Sciatic nerve (tissue), 2 donors: ENCODE results near the gene ZNF598. TPM values are rescaled to one million over a fixed set of nuclear protein-coding genes. Genes with fewer than 3 reads are reported as not detected.

Experiments
- ATAC-seq: fragments of 200-7000 bp; cut with Tn5 transposase; one replicate; pipeline ENCODE4 v1.9.1; 2020; ENCODE audit warnings: mild to moderate bottlenecking, moderate library complexity
- DNase-seq: peaks from one replicate; pipeline ENCODE4 v3.0.0-alpha.2; 2020; ENCODE audit warnings: low spot score
- intact Hi-C: fragments of 100-400 bp; cut with DNase I; formaldehyde crosslinking; loops from one replicate; pipeline ENCODE4 v1.14.2; 2022
- total RNA-seq: library from RNA; stranded (reverse); fragmentation: NEBNext Ultra II Directional; extraction: Animal tissue kit (Norgen Biotek cat#: 25700); gene quantifications from one replicate; pipeline ENCODE4 v1.2.1, GENCODE V29; 2021
- donor health status: DM: no; HTN: no; CAD: no.
- donor health status: DM: no; HTN: no; CAD: no.

ZNF598 gene
- total RNA-seq, 1 donor from 2014 or later, result 34.5 TPM

DNA sequence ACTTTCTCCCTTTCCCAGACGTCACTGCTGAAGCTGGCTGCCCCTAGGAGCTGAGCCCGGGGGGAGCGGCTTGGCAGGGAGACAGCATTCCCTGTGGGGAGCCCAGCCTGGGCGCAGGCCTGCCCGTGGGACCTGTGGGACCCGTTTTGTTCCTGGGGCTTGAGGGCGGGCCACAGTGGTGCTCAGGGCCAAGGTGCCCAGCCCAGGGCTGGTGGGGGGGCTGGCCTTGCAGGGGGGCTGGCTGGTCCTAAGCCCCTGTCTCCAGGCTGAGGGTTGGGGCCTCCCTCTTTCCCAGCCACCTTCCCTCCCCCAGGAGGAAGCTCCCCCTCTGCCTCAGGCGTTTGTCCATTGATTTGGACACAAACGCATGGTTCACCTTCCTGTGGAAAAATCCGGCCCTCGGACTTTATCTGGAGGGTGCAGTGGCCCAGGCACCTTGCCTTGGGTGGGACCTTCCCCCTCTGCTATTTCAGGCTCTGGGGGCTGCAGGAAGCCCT, 21.5 kb upstream of the ZNF598 start:
- ATAC-seq (no peak), DNase-seq (no peak)
- intact Hi-C loops, result no loop called here

DNA sequence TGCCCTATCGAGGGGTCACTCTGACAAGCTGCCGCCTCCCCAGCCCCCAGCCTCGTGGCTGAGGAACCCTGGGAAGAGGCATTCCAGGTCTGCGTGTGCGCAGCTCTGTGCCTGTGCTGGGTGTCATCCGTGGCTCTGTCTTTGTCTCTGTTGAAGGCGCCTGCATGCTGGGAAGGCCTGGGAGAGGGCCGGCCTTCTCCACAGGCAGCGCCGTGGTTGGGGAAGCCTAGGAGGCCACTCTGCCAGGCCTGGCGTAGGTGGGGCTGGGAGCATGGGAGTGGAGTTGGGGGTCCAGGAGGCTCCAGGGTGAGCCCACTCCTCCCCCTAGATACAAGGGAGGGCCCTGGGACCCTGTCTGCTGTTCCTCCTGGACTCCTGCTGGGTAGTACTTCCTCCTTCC, 20.4 kb upstream of the ZNF598 start:
- DNase-seq, result no peak
- no peak for ATAC-seq
- intact Hi-C loops, result no loop called here

DNA sequence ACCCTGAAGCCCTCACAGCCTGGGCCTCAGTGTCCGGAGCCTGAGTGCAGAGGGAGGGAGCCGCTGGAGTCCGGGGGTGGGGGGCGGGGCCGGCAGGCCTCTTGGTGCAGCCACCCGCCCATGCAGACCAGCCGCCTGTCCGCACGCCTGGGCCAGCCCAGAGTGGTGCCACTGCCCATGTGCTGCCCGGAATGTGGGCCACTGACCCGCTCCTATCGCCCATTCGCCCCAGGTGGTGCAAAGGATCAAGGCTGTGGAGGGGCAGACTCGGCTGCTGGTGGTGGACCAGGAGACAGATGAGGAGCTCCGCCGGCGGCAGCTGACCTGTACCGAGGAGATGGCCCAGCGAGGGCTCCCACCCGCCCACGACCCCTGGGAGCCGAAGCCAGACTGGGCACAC, 19.7 kb upstream of the ZNF598 start:
- intact Hi-C loops, result loop anchor here (5.0 kb wide), 1 partner anchor 113 kb away; no protein-coding TSS in a partner anchor
- ATAC-seq, result no peak
- no peak for DNase-seq

- DNase-seq, result no peak
- no peak for ATAC-seq
- intact Hi-C loops, result loop anchor here (5.0 kb wide), 1 partner anchor 114 kb away; no protein-coding TSS in a partner anchor
Observed at GRCh38 chr16:2028620-2029220, 19.1 kb upstream of the ZNF598 start.

DNA sequence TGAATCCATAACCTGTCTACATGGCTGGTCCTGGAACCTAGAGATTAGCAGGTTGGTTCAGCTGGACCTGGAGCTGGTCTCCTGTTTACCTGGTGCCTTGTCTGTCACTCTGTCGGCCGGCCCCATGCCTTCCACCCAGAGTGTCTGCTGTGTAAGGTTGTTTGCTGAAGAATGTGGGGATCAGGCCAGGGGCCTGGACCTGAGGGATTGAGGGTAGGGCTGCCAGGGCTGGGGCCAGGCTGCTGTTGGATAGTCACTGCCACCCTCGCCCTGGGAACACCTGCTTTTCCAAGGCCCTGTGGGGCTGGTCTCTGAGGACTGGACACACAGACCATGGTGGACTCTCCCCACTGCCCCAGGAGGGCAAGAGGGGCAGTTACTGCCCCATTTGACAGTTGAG, 18.5 kb upstream of the ZNF598 start:
- intact Hi-C loops, result loop anchor here (5.0 kb wide), 1 partner anchor 114 kb away; no protein-coding TSS in a partner anchor
- ATAC-seq, result no peak
- DNase-seq, result no peak

GRCh38 chr16:2027024-2028010, 17.7 kb upstream of the ZNF598 start:
- intact Hi-C loops, result loop anchor here (5.0 kb wide), 1 partner anchor 115 kb away; no protein-coding TSS in a partner anchor
- ATAC-seq (no peak), DNase-seq (no peak)

DNA sequence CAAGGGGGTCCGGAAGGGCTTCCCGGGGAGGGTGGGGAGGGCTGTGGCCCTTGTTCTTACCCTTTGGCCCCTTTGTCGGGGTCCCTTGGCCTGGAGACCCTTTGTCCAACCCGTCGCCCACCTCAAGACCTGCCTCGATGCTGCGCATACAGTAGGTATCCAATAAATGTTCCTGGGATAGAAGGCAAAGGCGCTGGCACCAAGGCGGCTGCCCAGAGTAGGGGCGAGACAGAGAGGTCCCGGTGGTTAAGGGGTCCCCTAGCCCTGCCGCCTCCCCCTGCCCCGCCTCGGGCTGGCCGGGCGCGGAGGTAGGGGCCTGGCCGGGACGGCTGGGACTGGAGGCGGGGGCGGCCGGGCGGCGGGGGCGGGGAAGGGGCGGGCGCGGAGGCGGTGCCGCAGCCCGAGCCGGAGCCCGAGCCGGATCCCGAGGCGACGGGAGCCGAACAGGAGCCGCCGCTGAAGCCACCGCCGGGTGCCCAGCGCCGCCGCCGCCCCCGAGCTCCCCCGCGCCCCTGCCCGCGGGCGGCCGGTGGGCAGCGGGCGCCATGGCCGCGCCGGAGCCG, 16.9 kb upstream of the ZNF598 start, which contains the start of gene NHERF2:
Gene NHERF2 (plus strand): TSS at position 442 of the 563 bp plus-strand sequence. CDS start 104 bp downstream, at position 546.
- intact Hi-C loops, result loop anchor here (5.0 kb wide), 1 partner anchor 116 kb away; no protein-coding TSS in a partner anchor
- DNase-seq (no peak), ATAC-seq (peak; percentile 4)

DNA sequence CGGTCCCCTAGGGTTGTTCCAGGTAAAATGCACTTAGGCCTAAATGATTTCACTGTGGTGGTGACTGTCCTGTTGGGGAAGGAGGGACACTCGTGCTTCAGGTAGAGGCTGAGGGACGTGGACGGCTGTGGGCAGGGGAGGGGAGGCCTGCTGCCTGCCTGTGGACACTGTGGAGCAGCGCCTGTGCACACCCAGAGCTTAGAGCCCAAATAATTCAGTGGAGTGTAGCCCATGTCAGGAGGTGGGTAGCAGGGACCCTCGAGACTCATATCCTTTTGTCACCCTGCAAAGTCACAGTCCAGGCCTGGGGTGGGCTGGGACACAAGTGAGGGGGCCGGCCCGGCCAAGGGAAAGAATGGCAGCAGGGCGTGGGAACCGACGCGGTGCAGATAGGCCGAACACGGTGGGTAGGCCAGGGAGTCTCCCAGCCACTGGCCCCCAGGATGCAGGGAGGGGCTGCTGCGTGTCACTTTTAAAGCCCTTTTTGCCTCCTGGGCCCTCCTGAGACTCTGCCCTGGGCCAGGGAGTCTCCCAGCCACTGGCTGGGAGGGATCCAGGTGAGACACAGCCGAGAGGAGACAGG, 16.3 kb upstream of the ZNF598 start:
- intact Hi-C loops, result loop anchor here (5.0 kb wide), 1 partner anchor 116 kb away; no protein-coding TSS in a partner anchor
- ATAC-seq (no peak), DNase-seq (no peak)

DNA sequence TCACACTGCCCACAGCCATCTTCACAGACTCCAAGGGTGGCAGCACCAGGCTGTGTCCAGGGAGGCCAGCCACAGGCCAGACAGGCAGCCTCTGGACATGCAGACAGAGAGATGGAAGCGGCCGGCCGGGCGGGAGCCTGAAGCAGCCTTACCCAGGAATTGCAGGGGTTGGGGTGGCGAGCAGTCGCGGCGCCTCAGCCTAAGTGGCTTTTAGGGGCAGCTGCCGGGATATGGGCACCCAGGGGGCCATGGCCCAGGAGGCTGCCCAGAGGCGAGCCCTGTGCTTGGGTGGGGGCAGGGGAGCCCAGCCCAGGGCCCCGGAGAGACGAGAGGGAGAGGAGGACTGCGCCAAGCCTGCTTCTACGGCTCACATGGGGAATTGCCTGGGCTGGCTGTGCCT, 15.6 kb upstream of the ZNF598 start:
- no peak for DNase-seq

DNA sequence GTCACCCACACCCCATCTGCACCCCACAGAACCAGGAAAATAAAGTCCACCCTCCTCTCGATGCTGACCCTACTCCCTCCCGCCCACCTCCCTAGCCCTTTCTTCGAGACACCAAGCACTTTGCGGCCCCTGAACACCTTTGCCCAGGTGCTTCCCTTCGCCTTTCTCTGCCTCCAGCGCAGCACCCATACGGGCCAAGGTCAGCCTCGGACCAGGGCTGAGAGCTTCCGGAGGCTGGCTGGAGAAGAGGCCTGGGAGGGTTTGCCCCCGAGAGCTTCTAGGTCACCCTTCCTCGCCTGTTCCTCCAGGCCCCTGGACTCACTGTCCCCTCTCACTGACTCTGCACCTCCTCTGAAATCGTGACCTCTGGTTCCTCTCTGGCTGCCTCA, 14.4 kb upstream of the ZNF598 start:
- no peak for DNase-seq
- ATAC-seq, result no peak
- intact Hi-C loops, result no loop called here

More for the DNA sequence above, 15.6 kb upstream of the ZNF598 start:
- intact Hi-C loops, result loop anchor here (5.0 kb wide), 1 partner anchor 117 kb away; no protein-coding TSS in a partner anchor
- no peak for ATAC-seq

GRCh38 chr16:2023092-2024031, 13.7 kb upstream of the ZNF598 start:
- intact Hi-C loops, result no loop called here
- DNase-seq (peak; percentile 97), ATAC-seq (peak; percentile 93)

DNA sequence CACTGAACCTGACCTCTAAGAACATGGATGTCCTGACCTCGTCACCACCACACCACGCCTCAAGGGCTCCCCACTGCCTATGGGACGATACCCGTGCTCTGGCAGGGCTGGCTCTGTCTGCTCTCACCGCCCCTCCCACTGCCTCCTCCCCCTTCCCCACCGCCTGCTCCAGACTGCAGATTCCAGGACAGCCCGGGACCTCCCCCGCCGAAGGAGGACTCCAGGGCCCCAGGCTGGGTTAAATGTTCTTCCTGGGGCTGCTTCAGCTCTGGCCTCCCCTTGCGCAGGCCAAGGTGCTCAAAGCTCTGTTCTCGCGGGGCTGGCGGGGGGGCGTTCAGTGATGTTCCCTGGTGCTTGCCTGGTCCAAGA, 13.1 kb upstream of the ZNF598 start:
- ATAC-seq, result peak; percentile 28
- intact Hi-C loops, result no loop called here
- DNase-seq, result no peak

DNA sequence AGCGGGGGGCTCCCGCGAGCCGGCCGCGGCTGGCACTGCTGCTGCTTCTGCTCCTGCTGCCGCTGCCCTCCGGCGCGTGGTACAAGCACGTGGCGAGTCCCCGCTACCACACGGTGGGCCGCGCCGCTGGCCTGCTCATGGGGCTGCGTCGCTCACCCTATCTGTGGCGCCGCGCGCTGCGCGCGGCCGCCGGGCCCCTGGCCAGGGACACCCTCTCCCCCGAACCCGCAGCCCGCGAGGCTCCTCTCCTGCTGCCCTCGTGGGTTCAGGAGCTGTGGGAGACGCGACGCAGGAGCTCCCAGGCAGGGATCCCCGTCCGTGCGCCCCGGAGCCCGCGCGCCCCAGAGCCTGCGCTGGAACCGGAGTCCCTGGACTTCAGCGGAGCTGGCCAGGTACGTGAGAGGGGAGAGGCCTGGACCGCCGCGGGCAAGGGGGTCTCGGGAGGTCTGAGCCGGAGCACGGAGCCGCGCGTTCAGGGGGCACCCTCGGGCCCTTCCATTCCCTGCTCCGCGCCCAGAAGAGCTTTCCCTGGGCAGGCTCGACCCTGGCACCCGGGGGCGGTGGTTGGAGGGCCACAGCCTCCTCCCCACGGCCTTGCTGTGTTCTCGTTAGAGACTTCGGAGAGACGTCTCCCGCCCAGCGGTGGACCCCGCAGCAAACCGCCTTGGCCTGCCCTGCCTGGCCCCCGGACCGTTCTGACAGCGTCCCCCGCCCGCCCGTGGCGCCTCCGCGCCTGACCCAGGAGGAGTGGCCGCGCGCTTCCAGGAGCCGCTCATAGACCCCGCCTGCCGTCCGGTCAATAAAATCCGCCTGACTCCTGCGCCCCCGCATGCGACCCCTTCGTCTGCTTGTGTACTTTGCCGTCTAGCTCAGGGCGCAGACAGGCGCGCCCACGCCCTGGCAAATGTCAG, 10.6 kb upstream of the ZNF598 start:
- ATAC-seq (no peak), DNase-seq (no peak)

GRCh38 chr16:2019518-2019920, 9.9 kb upstream of the ZNF598 start, which contains the start of gene NPW:
NPW (plus strand) TSS chr16:2019785.
- no peak for DNase-seq
- intact Hi-C loops, result no loop called here
- no peak for ATAC-seq

More for the DNA sequence above, 10.6 kb upstream of the ZNF598 start:
- intact Hi-C loops, result loop anchor here (1.0 kb wide), 1 partner anchor 233 kb away; no protein-coding TSS in a partner anchor

DNA sequence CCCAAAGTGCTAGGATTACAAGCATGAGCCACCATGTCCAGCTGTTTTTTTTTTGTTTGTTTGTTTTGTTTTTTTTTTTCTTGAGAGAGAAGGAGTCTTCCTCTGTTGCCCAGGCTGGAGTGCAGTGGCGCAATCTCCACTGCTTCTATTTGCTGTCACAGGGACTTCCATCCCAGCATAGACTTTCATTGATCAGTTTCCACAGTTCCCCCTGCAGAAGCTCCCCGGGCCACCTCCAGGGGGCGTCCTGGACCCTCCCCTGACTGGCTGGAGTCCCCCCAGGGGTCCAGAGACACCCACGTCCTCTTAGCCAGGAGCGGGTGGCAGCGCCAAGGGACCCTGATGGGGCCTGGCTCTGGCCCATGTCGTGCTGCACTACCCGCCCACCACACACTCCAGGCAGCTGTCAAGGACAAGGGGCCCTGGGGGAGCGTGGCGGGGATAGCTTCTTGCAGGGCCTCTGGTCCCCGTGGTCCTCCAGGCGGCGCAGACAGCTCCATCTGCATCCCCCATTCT, 6.8 kb upstream of the ZNF598 start:
- no peak for DNase-seq
- intact Hi-C loops, result no loop called here
- no peak for ATAC-seq

- intact Hi-C loops, result no loop called here
- ATAC-seq (no peak), DNase-seq (no peak)
Observed at GRCh38 chr16:2015947-2016208, 6.3 kb upstream of the ZNF598 start.
